ENCODE data around the gene APBA2. TPM values are rescaled to one million over a fixed set of nuclear protein-coding genes. Genes with fewer than 3 reads are reported as not detected.

The APBA2 gene
- total RNA-seq, 1 donor from 2014 or later, result 5.3 TPM

- FAIRE-seq (no peak), DNase-seq (ENCODE audit: low read depth) (no peak)
- TF ChIP-seq CTCF (IDR thresholded peaks at IDR 0.05; ENCODE audit: insufficient read depth, low read length, severe bottlenecking), result no peak
- H3K36me3 ChIP-seq (ENCODE audit: control insufficient read depth, insufficient read depth, low read length), result no peaks in the 10 kb centered on the region
- H3K4me3 ChIP-seq (ENCODE audit: low read depth, low read length), result no peak overlapping the region
- no peaks in the 10 kb centered on the region for H3K27me3 ChIP-seq (ENCODE audit: control insufficient read depth, insufficient read depth, low read length)
Measured at GRCh38 chr15:29059871-29060640, 174.3 kb downstream of the APBA2 start.

GRCh38 chr15:29061746-29062145 is 176.0 kb downstream of the APBA2 start:
- DNase-seq (ENCODE audit: low read depth), result no peak
- TF ChIP-seq CTCF (IDR thresholded peaks at IDR 0.05; ENCODE audit: insufficient read depth, low read length, severe bottlenecking), result no peak

GRCh38 chr15:29062179-29062591 is 176.4 kb downstream of the APBA2 start:
- Histone ChIP-seq H3K36me3 (ENCODE audit: control insufficient read depth, insufficient read depth, low read length) (no peaks in the 10 kb centered on the region), H3K4me3 (ENCODE audit: low read depth, low read length) (no peak overlapping the region), H3K27me3 (ENCODE audit: control insufficient read depth, insufficient read depth, low read length) (no peaks in the 10 kb centered on the region)
- no peak for TF ChIP-seq CTCF (IDR thresholded peaks at IDR 0.05; ENCODE audit: insufficient read depth, low read length, severe bottlenecking)
- no peak for FAIRE-seq
- no peak for DNase-seq (ENCODE audit: low read depth)

More at GRCh38 chr15:29061746-29062145, 176.0 kb downstream of the APBA2 start:
- Histone ChIP-seq H3K27me3 (ENCODE audit: control insufficient read depth, insufficient read depth, low read length) (no peaks in the 10 kb centered on the region), H3K36me3 (ENCODE audit: control insufficient read depth, insufficient read depth, low read length) (no peaks in the 10 kb centered on the region), H3K4me3 (ENCODE audit: low read depth, low read length) (no peak overlapping the region)
- no peak for FAIRE-seq

- Histone ChIP-seq H3K36me3 (ENCODE audit: control insufficient read depth, insufficient read depth, low read length) (no peaks in the 10 kb centered on the region), H3K4me3 (ENCODE audit: low read depth, low read length) (no peak overlapping the region), H3K27me3 (ENCODE audit: control insufficient read depth, insufficient read depth, low read length) (no peaks in the 10 kb centered on the region)
- DNase-seq (ENCODE audit: low read depth), result no peak
- FAIRE-seq, result no peak
- no peak for TF ChIP-seq CTCF (IDR thresholded peaks at IDR 0.05; ENCODE audit: insufficient read depth, low read length, severe bottlenecking)
Measured at GRCh38 chr15:29062626-29063025, 176.9 kb downstream of the APBA2 start.

GRCh38 chr15:29063646-29064045 is 177.9 kb downstream of the APBA2 start:
- FAIRE-seq (no peak), DNase-seq (ENCODE audit: low read depth) (no peak)

More at GRCh38 chr15:29063646-29064045, 177.9 kb downstream of the APBA2 start:
- Histone ChIP-seq H3K4me3 (ENCODE audit: low read depth, low read length) (no peak overlapping the region), H3K27me3 (ENCODE audit: control insufficient read depth, insufficient read depth, low read length) (no peaks in the 10 kb centered on the region), H3K36me3 (ENCODE audit: control insufficient read depth, insufficient read depth, low read length) (no peaks in the 10 kb centered on the region)
- no peak for TF ChIP-seq CTCF (IDR thresholded peaks at IDR 0.05; ENCODE audit: insufficient read depth, low read length, severe bottlenecking)
